WTC11 (cell line): ENCODE measurements around the gene IVL.

Source experiments
- CREM ChIP-seq: sonication (generic); formaldehyde crosslinking; IDR thresholded peaks from 2 replicates; pipeline ENCODE4 v1.8.1; 2022; ENCODE audit warnings: mild to moderate bottlenecking, missing genetic modification reagents, moderate library complexity
- ESRRA ChIP-seq: sonication (generic); formaldehyde crosslinking; IDR thresholded peaks from 2 replicates; pipeline ENCODE4 v1.8.1; 2022; ENCODE audit warnings: mild to moderate bottlenecking, missing genetic modification reagents, borderline replicate concordance
- FOXK1 ChIP-seq: sonication (generic); formaldehyde crosslinking; IDR thresholded peaks from 2 replicates; pipeline ENCODE4 v1.8.0; 2022; ENCODE audit warnings: mild to moderate bottlenecking, moderate library complexity, missing genetic modification reagents
- RELA ChIP-seq: sonication (generic); formaldehyde crosslinking; IDR thresholded peaks from 2 replicates; pipeline ENCODE4 v1.8.1; 2022; ENCODE audit warnings: missing genetic modification reagents, mild to moderate bottlenecking, borderline replicate concordance
- TCF7 ChIP-seq: sonication (generic); formaldehyde crosslinking; IDR thresholded peaks from 2 replicates; pipeline ENCODE4 v1.8.0; 2022; ENCODE audit warnings: mild to moderate bottlenecking, low read depth, missing genetic modification reagents, moderate library complexity
- ZNF121 ChIP-seq: sonication (generic); formaldehyde crosslinking; IDR thresholded peaks from 2 replicates; pipeline ENCODE4 v1.8.0; 2023; ENCODE audit warnings: missing genetic modification reagents
- TF ChIP-seq, protein P1 (sequence below): fragments of 200-600 bp; IDR thresholded peaks from 2 replicates; pipeline ENCODE4 v1.8.0; 2022; ENCODE audit warnings: antibody characterized with exemption
- TF ChIP-seq, protein P2 (sequence below): sonication (generic); formaldehyde crosslinking; IDR thresholded peaks from 2 replicates; pipeline ENCODE4 v1.8.0; 2022; ENCODE audit warnings: mild to moderate bottlenecking, missing genetic modification reagents
- TF ChIP-seq, protein P3 (sequence below): sonication (generic); formaldehyde crosslinking; IDR thresholded peaks from 2 replicates; pipeline ENCODE4 v1.8.0; 2023; ENCODE audit warnings: mild to moderate bottlenecking, missing genetic modification reagents
- TF ChIP-seq, protein P4 (sequence below): sonication (generic); formaldehyde crosslinking; IDR thresholded peaks from 2 replicates; pipeline ENCODE4 v1.8.0; 2022; ENCODE audit warnings: mild to moderate bottlenecking, missing genetic modification reagents
- TF ChIP-seq, protein P5 (sequence below): sonication (generic); formaldehyde crosslinking; IDR thresholded peaks from 2 replicates; pipeline ENCODE4 v1.8.1; 2022; ENCODE audit warnings: missing genetic modification reagents, borderline replicate concordance
- TF ChIP-seq, protein P6 (sequence below): fragments of 250-450 bp; sonication (Bioruptor Pico); IDR thresholded peaks from 2 replicates; pipeline ENCODE4 v1.9.0; 2021; ENCODE audit warnings: mild to moderate bottlenecking

DNA sequence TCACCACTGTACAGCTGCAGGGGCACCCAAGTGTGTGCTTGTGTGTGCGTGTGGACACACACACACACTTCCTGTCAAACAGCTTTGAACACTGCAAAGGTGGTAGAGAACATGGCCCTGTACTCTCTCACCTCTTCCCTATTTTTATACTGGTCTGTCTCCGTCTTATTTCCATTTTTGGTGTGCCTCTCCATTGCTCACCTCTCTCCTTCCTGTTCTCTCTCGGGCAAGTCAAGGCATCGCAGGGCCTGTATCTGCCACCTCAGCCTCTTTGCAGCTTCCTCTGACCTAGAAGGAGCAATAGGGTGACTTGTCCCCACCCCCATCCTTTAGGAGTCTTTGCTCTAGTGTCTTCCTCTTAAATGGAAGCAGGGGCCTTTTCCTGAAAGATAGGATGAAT, 28.0 kb upstream of the IVL start:
- TF ChIP-seq, protein P1, sequence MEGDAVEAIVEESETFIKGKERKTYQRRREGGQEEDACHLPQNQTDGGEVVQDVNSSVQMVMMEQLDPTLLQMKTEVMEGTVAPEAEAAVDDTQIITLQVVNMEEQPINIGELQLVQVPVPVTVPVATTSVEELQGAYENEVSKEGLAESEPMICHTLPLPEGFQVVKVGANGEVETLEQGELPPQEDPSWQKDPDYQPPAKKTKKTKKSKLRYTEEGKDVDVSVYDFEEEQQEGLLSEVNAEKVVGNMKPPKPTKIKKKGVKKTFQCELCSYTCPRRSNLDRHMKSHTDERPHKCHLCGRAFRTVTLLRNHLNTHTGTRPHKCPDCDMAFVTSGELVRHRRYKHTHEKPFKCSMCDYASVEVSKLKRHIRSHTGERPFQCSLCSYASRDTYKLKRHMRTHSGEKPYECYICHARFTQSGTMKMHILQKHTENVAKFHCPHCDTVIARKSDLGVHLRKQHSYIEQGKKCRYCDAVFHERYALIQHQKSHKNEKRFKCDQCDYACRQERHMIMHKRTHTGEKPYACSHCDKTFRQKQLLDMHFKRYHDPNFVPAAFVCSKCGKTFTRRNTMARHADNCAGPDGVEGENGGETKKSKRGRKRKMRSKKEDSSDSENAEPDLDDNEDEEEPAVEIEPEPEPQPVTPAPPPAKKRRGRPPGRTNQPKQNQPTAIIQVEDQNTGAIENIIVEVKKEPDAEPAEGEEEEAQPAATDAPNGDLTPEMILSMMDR, result no peak
- TF ChIP-seq FOXK1 (CRISPR knock-in tag) (no peak), TCF7 (CRISPR knock-in tag) (no peak), CREM (CRISPR knock-in tag) (no peak), RELA (CRISPR knock-in tag) (no peak), ZNF121 (CRISPR knock-in tag) (no peak), ESRRA (CRISPR knock-in tag) (no peak)
- TF ChIP-seq, protein P2, sequence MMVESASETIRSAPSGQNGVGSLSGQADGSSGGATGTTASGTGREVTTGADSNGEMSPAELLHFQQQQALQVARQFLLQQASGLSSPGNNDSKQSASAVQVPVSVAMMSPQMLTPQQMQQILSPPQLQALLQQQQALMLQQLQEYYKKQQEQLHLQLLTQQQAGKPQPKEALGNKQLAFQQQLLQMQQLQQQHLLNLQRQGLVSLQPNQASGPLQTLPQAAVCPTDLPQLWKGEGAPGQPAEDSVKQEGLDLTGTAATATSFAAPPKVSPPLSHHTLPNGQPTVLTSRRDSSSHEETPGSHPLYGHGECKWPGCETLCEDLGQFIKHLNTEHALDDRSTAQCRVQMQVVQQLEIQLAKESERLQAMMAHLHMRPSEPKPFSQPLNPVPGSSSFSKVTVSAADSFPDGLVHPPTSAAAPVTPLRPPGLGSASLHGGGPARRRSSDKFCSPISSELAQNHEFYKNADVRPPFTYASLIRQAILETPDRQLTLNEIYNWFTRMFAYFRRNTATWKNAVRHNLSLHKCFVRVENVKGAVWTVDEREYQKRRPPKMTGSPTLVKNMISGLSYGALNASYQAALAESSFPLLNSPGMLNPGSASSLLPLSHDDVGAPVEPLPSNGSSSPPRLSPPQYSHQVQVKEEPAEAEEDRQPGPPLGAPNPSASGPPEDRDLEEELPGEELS (CRISPR knock-in tag), result no peak
- TF ChIP-seq, protein P3, sequence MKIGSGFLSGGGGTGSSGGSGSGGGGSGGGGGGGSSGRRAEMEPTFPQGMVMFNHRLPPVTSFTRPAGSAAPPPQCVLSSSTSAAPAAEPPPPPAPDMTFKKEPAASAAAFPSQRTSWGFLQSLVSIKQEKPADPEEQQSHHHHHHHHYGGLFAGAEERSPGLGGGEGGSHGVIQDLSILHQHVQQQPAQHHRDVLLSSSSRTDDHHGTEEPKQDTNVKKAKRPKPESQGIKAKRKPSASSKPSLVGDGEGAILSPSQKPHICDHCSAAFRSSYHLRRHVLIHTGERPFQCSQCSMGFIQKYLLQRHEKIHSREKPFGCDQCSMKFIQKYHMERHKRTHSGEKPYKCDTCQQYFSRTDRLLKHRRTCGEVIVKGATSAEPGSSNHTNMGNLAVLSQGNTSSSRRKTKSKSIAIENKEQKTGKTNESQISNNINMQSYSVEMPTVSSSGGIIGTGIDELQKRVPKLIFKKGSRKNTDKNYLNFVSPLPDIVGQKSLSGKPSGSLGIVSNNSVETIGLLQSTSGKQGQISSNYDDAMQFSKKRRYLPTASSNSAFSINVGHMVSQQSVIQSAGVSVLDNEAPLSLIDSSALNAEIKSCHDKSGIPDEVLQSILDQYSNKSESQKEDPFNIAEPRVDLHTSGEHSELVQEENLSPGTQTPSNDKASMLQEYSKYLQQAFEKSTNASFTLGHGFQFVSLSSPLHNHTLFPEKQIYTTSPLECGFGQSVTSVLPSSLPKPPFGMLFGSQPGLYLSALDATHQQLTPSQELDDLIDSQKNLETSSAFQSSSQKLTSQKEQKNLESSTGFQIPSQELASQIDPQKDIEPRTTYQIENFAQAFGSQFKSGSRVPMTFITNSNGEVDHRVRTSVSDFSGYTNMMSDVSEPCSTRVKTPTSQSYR (CRISPR knock-in tag), result no peak
- TF ChIP-seq, protein P4, sequence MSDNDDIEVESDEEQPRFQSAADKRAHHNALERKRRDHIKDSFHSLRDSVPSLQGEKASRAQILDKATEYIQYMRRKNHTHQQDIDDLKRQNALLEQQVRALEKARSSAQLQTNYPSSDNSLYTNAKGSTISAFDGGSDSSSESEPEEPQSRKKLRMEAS (CRISPR knock-in tag), result no peak
- TF ChIP-seq, protein P5, sequence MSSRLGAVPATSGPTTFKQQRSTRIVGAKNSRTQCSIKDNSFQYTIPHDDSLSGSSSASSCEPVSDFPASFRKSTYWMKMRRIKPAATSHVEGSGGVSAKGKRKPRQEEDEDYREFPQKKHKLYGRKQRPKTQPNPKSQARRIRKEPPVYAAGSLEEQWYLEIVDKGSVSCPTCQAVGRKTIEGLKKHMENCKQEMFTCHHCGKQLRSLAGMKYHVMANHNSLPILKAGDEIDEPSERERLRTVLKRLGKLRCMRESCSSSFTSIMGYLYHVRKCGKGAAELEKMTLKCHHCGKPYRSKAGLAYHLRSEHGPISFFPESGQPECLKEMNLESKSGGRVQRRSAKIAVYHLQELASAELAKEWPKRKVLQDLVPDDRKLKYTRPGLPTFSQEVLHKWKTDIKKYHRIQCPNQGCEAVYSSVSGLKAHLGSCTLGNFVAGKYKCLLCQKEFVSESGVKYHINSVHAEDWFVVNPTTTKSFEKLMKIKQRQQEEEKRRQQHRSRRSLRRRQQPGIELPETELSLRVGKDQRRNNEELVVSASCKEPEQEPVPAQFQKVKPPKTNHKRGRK (CRISPR knock-in tag), result no peak
- TF ChIP-seq, protein P6, sequence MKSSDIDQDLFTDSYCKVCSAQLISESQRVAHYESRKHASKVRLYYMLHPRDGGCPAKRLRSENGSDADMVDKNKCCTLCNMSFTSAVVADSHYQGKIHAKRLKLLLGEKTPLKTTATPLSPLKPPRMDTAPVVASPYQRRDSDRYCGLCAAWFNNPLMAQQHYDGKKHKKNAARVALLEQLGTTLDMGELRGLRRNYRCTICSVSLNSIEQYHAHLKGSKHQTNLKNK (CRISPR knock-in tag), result no peak
